Measurements from ENCODE around the gene PIK3R1. TPM values are rescaled to one million over a fixed set of nuclear protein-coding genes. Genes with fewer than 3 reads are reported as not detected.

Gene PIK3R1
- total RNA-seq, 1 donor from 2014 or later: 80.4 TPM

DNA sequence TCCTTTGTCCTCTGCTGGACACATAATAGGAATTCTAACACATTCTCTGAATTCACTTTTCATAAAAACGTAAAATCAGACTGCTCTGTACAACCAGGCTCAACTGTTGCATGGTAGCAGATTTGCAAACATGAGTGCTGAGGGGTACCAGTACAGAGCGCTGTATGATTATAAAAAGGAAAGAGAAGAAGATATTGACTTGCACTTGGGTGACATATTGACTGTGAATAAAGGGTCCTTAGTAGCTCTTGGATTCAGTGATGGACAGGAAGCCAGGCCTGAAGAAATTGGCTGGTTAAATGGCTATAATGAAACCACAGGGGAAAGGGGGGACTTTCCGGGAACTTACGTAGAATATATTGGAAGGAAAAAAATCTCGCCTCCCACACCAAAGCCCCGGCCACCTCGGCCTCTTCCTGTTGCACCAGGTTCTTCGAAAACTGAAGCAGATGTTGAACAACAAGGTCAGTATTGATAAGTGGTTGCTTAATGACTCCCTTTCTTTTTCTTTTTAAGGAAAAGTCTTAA is 11.1 kb downstream of the PIK3R1 start:
- TF ChIP-seq, protein P1, sequence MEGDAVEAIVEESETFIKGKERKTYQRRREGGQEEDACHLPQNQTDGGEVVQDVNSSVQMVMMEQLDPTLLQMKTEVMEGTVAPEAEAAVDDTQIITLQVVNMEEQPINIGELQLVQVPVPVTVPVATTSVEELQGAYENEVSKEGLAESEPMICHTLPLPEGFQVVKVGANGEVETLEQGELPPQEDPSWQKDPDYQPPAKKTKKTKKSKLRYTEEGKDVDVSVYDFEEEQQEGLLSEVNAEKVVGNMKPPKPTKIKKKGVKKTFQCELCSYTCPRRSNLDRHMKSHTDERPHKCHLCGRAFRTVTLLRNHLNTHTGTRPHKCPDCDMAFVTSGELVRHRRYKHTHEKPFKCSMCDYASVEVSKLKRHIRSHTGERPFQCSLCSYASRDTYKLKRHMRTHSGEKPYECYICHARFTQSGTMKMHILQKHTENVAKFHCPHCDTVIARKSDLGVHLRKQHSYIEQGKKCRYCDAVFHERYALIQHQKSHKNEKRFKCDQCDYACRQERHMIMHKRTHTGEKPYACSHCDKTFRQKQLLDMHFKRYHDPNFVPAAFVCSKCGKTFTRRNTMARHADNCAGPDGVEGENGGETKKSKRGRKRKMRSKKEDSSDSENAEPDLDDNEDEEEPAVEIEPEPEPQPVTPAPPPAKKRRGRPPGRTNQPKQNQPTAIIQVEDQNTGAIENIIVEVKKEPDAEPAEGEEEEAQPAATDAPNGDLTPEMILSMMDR (IDR thresholded peaks at IDR 0.05; ENCODE audit: unreplicated experiment): no peak
- Mint-ChIP-seq H3K4me1 (peaks cover 22% of the 10 kb centered on the region), H3K27ac (no peak overlapping the region), H3K27me3 (ENCODE audit: low read depth) (no peaks in the 10 kb centered on the region), H3K4me3 (no peak overlapping the region), H3K9me3 (no peaks in the 10 kb centered on the region), H3K36me3 (peaks cover 15% of the 10 kb centered on the region)
- no peak for DNase-seq (ENCODE audit: low spot score in 2 of 2, unreplicated experiment in 2 of 2)

DNA sequence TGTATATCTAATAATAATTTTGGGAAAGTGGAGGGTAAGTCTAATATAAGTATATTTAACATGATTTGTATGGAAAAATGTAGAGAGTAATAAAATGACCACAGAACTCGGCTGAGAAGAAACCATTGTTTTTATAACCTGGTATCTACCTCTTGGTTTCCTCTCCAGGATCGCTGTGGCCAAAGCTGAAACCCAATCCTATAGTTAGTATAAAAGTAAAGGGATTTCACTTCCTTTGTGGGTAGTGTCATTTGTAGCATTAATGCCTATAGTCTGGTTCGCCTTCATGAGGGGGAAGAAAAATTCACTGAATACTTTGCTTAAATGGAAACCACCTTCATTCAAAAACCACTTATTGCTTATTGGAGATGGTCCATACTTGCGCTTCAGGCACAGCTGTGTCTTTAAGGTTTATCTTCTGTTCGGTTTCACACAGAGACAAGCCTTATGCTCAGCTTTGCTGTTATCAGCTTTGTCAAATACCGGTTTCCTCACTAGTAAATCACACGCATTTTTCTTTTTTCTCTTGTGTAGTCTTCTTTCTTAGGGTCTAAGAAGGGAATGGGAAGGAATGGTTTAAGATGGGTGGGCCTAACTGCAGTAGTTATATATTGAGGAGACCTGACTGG is 12.1 kb downstream of the PIK3R1 start:
- Mint-ChIP-seq H3K9me3 (no peaks in the 10 kb centered on the region), H3K4me3 (no peak overlapping the region), H3K4me1 (peaks cover 27% of the 10 kb centered on the region), H3K27me3 (ENCODE audit: low read depth) (no peaks in the 10 kb centered on the region), H3K27ac (no peak overlapping the region), H3K36me3 (peaks cover 15% of the 10 kb centered on the region)
- TF ChIP-seq, protein P1 (IDR thresholded peaks at IDR 0.05; ENCODE audit: unreplicated experiment): no peak
- no peak for DNase-seq (ENCODE audit: low spot score in 2 of 2, unreplicated experiment in 2 of 2)

DNA sequence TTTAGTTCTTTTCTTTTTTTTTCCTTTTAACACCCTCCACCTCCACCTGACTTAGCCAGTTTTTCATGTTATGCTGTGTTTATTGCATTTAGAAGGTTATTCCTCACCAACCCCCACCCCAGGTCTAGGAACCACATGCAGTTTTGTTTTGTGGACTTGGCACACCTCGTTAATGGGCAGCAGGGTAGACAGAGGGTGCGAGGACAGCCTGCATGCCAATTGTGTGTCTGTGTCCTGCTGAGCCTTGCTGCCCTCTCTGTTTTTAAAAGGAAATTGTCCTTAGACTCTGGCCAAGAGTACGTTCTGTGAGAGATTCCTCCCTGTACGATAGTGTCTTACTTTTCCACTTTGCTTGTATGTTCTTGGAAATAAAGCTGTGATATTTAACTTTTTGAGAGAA is 13.9 kb downstream of the PIK3R1 start:
- H3K27ac Mint-ChIP-seq: no peak overlapping the region
- H3K9me3 Mint-ChIP-seq: no peaks in the 10 kb centered on the region
- H3K4me3 Mint-ChIP-seq: no peak overlapping the region
- TF ChIP-seq, protein P1 (IDR thresholded peaks at IDR 0.05; ENCODE audit: unreplicated experiment): no peak
- peaks cover 26% of the 10 kb centered on the region for H3K4me1 Mint-ChIP-seq
- H3K36me3 Mint-ChIP-seq: peaks cover 15% of the 10 kb centered on the region
- H3K27me3 Mint-ChIP-seq (ENCODE audit: low read depth): no peaks in the 10 kb centered on the region
- DNase-seq (ENCODE audit: low spot score in 2 of 2, unreplicated experiment in 2 of 2): no peak

DNA sequence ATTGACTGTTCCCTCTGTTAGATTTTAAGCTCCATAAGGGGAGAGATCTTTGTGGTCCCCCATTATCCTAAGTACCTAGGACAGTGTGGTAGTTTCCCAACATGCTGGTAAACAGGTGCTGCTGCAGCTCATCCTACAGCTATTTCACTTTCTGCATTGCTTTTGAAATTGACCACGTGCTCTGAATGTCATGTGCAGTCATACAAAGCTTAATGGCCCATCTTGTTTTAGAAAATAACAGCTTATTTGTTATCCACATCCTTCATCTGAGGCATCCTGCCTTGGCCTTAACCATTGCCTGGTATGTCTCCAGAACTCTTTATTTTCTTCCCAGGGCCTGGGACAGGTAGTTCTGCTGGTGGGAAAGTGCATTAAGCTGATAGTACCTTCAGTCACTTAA is 14.7 kb downstream of the PIK3R1 start:
- Mint-ChIP-seq H3K36me3 (peaks cover 15% of the 10 kb centered on the region), H3K27ac (no peak overlapping the region), H3K27me3 (ENCODE audit: low read depth) (no peaks in the 10 kb centered on the region), H3K4me3 (no peak overlapping the region), H3K9me3 (no peaks in the 10 kb centered on the region), H3K4me1 (peaks cover 19% of the 10 kb centered on the region)
- DNase-seq (ENCODE audit: low spot score in 2 of 2, unreplicated experiment in 2 of 2): no peak
- TF ChIP-seq, protein P1 (IDR thresholded peaks at IDR 0.05; ENCODE audit: unreplicated experiment): no peak

DNA sequence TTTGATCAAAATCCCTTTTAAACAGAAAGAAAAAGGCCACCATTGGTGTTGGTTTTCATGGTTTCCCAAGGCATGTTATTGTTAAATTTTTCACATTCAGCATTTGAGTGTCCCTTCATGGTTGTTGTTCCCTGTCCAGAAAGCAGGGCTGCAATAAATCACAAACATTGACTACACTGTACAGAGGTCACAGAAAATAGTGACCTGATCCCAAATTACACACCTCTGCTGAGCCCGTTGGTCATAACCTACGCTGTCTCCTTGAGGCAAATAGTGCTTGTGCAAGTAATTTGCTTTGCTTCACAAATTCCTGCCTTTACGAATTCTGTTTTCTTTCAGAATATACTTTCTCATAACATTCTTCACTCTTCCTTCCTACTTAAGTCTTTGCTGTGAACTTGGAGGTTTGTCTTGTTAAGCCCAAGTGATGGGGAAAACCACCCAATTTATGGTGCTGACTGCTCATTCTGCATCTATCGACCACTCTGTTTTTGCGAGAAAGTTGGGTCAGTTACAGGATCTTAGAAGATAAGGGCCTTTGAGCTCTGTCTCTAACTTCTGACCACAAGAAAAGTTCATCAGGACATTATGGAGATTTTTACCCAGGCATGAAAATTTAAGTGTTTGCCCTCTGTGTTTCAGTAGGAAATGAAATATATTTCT is 16.0 kb downstream of the PIK3R1 start:
- Mint-ChIP-seq H3K36me3 (peaks cover 11% of the 10 kb centered on the region), H3K27ac (no peak overlapping the region), H3K4me1 (peaks cover 16% of the 10 kb centered on the region), H3K27me3 (ENCODE audit: low read depth) (no peaks in the 10 kb centered on the region), H3K4me3 (no peak overlapping the region), H3K9me3 (no peaks in the 10 kb centered on the region)
- TF ChIP-seq, protein P1 (IDR thresholded peaks at IDR 0.05; ENCODE audit: unreplicated experiment): no peak
- DNase-seq (ENCODE audit: low spot score in 2 of 2, unreplicated experiment in 2 of 2): no peak

All from mesothelial cell of epicardium (in vitro differentiated cells).